ENCODE data around the gene GRAMD1B.
A peak's percentile ranks its signal among the peaks of the same experiment; 100 is the strongest.

GRAMD1B gene

DNA sequence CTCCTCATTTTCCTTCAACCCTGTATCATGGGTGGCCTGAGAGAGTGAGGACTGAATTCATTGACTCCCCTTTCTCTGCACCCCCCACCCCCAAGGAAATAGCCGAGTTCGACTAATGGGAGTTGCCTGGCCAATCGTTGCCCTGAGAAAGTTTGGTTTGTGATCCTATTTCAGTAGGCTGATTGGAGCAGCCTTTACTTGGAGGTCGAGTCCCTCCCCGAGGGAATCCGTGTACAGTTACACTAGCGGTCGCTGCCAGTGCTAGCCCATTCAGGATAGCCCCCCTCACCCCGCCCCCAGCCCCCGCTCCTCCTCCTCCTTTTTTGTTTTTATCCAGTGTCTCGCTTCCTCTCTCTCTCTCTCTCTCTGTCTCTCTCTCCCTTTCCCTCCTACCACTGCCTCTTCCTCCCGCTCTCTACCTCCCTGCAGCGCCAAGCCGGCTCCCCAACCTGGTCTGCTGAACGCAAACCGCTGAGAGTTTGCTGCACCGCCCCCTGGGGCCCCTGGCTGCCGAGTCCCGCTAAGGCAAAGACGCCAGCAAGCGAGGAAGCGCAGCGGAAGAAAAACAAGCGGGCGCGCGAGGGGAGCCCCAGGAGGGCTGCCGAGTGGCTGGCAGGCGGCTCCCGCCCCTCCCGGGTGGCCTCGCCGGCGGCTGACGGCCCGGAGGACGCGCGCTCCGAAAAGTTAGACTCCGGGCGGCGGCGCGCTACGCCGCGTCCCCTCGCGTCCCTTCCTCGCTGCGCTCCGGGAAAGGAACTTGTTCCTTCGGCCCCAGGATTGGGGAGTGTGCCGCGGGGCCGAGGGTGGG lies at the start of gene GRAMD1B:
TSS of gene GRAMD1B (plus strand) at position 357 of the 808 bp plus-strand sequence. CDS start 524 bp downstream, outside the sequence.
- DNase-seq = peak; percentile 88

DNA sequence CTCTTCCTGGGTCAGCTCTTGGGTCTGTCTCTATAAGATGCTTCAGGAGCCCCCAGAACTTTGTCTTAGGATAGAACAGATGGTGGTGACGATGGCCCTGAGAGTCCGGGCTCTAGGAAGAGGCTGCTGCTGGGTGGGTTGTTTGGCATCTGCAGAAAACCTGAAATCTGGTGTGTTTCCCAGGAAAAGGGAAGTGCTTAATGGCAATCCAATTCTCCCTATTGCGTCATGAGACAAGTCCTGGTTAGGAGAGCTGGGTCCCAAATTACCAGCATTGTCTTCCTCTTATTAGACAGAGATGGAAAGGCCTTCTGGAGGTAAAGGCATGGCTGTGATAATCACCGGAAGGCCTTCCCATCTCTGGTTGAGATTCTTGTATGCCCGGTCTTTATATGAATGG lies 48.9 kb upstream of the GRAMD1B start:
- DNase-seq = no peak

DNA sequence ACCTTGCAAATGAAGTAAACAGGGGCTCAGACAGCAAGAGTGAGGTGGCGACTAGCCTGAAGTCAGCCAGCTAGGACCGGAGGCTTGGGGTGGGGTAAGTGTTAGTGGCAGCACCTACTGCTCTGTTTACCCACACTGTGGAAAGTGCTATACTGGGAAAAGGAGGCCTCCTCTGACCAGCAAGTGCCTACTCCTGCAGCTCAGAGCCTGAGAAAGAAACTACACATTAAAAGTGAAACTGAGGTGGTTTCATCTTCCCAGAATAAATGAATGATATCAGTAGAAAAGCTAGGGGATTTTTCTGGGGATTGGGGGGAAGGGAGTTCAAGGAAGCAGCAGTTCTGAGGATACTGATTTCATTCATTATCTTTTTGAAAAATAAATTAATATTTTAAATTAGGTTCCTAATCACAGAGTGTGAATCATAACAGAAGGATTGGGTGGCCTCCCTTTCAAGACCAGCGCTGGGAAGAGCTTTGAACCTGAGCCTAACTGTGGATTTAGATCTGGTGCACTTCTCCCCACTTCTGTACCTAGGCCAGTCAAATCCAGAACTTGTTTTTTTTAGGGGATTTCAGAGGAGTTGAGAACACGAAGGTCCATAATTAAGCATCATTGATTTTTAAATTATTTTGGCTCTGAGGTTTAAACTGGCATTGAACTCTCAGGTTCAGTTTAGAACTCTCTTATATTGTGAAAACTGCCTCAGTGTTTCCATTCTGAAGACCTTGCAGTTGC lies 48.1 kb upstream of the GRAMD1B start:
- no peak for DNase-seq

DNA sequence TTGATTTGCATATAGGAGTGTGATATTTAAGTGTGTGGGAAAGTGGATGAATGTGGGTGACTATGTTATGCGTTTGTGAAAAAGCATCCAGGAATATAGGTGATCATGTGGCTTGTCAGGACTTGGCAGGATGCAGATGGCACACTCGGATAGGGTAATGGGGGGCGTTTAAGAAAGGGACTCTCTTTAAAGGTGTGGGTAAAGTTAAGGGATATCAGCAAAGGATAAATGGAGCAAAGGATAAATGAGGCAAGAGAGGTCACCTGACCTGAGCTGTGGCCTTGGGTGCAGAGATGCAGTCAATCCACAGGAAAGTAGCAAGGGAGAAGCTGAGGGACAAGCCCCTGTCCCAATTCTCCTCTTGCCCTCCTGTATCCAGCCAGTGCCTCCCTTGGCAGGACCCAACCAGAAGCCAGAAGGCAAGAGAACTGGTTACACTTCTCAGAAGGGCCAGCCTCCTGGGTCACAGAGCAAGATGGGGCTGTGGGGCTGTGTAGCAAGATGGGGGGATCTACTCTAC lies 47.5 kb upstream of the GRAMD1B start:
- no peak for DNase-seq

DNA sequence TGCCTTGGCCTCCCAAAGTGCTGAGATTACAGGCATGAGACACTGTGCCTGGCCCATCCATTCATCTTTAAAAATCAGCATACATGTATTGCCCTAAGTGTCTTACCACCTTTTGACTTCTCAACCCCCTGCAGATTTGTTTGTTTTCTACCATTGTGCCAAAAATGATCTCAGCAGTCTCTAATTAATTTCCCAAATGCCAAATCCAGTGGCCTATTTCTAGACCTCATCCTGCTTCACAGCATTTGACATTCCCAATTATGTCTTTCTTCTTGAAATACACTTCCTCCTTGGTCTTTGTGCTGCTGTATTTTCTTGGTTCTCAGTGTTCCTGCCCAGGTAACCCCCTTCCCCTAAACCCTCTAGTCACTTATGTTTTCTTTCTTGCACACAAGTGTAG lies 46.0 kb upstream of the GRAMD1B start:
- DNase-seq = no peak

- DNase-seq = peak; percentile 68
Measured at GRCh38 chr11:123386796-123387510, 43.1 kb upstream of the GRAMD1B start.

- no peak for DNase-seq
Measured at GRCh38 chr11:123388640-123389039, 41.4 kb upstream of the GRAMD1B start.

- DNase-seq = no peak
Measured at GRCh38 chr11:123390146-123390545, 39.9 kb upstream of the GRAMD1B start.

DNA sequence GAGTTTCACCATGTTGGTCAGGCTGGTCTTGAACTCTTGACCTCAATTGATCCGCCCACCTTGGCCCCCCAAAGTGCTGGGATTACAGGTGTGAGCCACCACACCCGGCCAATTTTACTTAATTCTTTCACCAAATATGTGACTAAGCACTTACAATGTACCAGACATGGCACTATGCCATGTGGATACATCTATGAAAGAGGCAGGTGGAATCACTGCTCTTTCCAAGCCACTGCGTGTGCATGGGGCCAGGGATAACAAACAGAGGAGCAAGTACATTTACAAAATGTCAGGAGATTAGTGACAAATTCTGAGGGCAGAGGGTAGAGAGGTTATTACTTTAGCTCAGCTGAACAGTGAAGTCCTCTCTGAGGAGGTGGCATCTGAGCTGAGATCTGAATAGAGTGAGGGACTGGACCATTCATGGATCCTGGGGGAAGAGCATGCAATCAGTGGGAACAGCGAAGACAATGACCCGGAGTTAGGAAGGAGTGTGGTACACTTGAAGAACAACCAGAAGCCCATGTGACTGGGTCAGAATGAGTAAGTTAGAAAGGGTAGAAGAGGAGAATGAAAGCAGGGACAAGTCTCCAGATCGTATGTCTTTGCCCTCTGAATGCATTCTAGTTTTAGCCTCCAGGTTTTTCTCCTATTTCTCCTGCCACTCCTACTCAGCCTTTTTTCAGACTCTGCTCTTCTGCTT lies 38.3 kb upstream of the GRAMD1B start:
- no peak for DNase-seq

GRCh38 chr11:123392431-123392830 lies 37.6 kb upstream of the GRAMD1B start:
- DNase-seq = no peak

DNA sequence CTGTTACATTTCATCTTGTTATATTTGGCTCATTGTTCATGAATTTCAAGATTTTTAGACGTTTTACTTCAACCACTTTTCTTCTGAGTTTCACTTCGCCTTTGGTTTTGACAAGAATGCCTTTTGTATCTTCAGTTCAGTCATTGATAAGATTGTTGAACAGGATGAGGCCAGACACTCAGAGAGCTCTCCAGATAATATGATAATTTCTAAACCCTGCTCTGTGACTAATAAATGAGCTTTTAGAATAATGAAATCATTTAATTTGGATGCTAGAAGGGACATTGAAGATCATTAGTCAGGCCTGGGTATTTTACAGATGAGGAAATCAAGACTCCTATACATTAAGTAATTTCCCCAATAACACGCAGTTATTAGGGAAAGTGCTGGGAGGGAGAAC lies 37.2 kb upstream of the GRAMD1B start:
- DNase-seq = no peak

- DNase-seq = no peak
Measured at GRCh38 chr11:123393312-123393927, 36.6 kb upstream of the GRAMD1B start.

GRCh38 chr11:123404676-123405075 lies 25.4 kb upstream of the GRAMD1B start:
- DNase-seq = no peak

- DNase-seq = peak; percentile 73
Measured at GRCh38 chr11:123405123-123405592, 24.9 kb upstream of the GRAMD1B start.

DNA sequence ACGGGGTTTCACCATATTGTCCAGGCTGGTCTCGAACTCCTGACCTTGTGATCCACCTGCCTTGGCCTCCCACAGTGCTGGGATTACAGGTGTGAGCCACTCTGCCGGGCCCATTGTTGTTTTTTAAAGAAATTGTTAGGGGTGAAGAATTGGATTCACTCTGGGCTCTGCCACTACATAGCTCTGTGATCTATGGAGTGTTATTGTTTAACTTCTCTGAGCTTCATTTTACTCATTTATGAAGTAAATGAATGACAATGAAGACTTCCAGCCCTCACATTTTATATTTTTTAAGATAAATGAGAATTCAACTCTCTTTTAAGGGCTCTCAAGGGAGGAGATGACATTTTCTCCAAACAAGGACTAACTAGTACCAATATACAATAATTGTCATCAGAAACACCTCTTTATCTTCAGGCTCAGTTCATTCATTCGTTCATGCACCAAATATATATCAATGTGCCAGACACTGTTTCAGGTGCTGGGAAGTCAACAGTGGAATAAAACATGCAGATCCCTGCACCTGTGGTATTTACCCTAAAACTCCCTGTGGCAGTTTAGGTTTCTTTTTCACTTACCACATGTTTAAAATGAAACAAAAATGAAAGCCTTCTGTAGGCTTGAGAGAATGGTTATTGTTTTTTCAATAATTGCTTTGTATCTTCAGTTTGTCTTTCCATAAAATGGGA lies 23.5 kb upstream of the GRAMD1B start:
- no peak for DNase-seq

DNA sequence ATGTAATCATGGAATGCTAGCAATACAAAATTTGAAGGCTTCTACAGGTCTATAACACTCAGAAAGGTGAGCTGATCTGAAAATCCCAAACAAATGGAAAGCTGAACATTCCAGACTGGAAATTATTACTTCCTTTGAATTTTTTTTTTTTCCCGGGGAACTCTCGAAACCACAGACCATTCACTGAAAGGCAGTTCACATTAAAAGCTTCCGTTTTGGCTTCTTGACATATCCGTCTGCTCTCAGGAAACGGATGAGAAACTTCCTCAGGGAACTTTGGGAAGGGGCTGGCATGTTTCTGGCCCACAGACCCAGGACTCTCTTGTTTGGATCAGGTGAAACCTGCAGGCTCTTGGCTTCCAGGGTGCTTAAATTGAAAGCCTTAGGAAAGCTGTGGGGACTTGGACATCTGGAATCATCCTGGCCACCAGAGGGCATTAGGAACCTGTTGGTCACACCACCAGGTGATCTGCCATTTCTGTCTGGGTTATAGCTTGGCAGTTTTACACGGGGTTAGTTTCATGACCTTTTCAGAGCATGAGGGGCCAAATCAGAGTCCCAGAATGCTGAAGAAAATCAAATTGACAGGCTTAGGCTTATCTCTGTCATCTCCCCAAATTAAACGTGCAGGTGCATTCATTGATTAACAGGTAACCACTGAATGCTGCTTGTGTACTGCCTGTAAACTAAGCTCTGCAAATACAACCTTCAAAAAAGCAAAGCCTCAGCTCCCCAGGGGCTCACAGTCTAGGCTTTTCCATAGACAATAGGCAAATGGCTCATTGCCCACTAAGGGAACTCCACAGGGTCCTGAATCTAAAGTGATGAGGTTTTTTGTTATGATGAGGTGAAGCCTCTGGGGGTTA lies 22.7 kb upstream of the GRAMD1B start:
- peak; percentile 86 for DNase-seq

DNA sequence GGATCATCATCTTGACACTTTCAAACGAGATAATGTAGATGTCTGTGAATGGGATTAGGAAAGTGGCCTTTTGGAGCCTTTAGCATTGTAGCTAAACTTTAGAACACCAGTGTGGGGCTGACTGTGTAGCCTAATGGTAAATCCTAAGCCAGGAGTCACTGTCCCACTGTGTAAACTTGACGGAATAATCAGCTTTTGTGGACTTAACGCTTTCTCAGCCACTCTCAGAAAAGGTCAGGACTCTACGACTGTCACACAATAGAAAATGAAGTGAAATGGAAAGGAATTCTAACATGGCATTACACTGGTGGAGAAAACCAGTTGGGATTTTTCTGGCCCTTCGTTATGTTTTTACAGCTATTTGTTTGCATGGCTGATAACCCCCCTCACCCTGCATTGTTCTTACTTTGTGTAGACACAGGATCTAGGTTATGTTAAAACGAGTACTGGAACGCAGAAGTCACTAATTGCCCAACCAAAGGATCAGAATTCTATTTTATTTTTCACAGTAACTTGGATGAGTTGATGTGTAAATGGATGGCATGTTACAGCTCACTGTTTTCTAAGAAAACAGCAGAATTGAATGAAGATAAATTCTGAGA lies 22.0 kb upstream of the GRAMD1B start:
- DNase-seq = no peak

GRCh38 chr11:123408619-123409455 lies 21.2 kb upstream of the GRAMD1B start:
- no peak for DNase-seq

All from islet precursor cell (in vitro differentiated cells).